A549 (cell line): ENCODE data around the gene HMHB1. TPM values are rescaled to one million over a fixed set of nuclear protein-coding genes. Genes with fewer than 3 reads are reported as not detected.

Source experiments
- ATAC-seq, 2 experiments: fragments of 200-7000 bp in 1 of 2; fragments of >200 bp in 1 of 2; cut with Nextera tagmentation in 1 of 2; cut with Tn5 transposase in 1 of 2; 3 replicates each; pipeline versions ENCODE4 v1.8.0 to v1.9.1; 2018 to 2020; ENCODE audit warnings: mild to moderate bottlenecking in 1 of 2, moderate library complexity in 1 of 2
- CTCF ChIA-PET: fragments of 300-600 bp; sonication (Branson Sonifier 250); formaldehyde crosslinking; extraction: SDS; loops from one replicate; lab custom pipeline; 2021; ENCODE audit warnings: antibody characterized with exemption, inconsistent platforms; lab: Yijun Ruan, JAX
- POLR2A ChIA-PET: fragments of 350-600 bp; formaldehyde crosslinking; extraction: SDS; loops from one replicate; lab custom pipeline; 2021; ENCODE audit warnings: antibody characterized with exemption, inconsistent platforms; lab: Yijun Ruan, JAX
- DNase-seq, 2 experiments: peaks; one replicate each; pipeline versions ENCODE4 v3.0.0 to v3.0.0-alpha.2; 2011 to 2016; ENCODE audit warnings: low read depth in 1 of 2, low spot score in 1 of 2
- FAIRE-seq: peaks from 2 replicates; lab custom pipeline; 2011; peaks lifted over from hg19 to GRCh38; lab: Jason Lieb, UNC
- H3K27ac ChIP-seq, 2 experiments: fragments of >200 bp; sonication (Bioruptor Twin); formaldehyde crosslinking; 3 replicates each; pipeline ENCODE4 v1.5.1; 2016 to 2017
- H3K4me1 ChIP-seq: fragments of >200 bp; sonication (Bioruptor Twin); formaldehyde crosslinking; 3 replicates; pipeline ENCODE4 v1.6.1; 2016
- H3K4me2 ChIP-seq: fragments of >200 bp; sonication (Bioruptor Twin); formaldehyde crosslinking; 3 replicates; pipeline ENCODE4 v1.6.1; 2016
- H3K4me3 ChIP-seq: fragments of >200 bp; sonication (Bioruptor Twin); formaldehyde crosslinking; 3 replicates; pipeline ENCODE4 v1.5.1; 2016
- H3K9me3 ChIP-seq: fragments of >200 bp; sonication (Bioruptor Twin); formaldehyde crosslinking; 3 replicates; pipeline ENCODE4 v1.6.1; 2016
- CTCF ChIP-seq: fragments of >200 bp; sonication (Bioruptor Twin); formaldehyde crosslinking; IDR thresholded peaks from 3 replicates; pipeline ENCODE4 v1.5.1; 2016
- ELK1 ChIP-seq: fragments of 150-350 bp; IDR thresholded peaks from 2 replicates; pipeline ENCODE4 v1.6.1; 2014; ENCODE audit warnings: low read depth, mild to moderate bottlenecking, low read length
- FOSB ChIP-seq: fragments of 250-450 bp; sonication (Bioruptor Pico); IDR thresholded peaks from 2 replicates; pipeline ENCODE4 v1.5.0; 2020; ENCODE audit warnings: mild to moderate bottlenecking, moderate library complexity
- FOSL2 ChIP-seq, 2 experiments: fragments of 450-650 bp in 1 of 2; fragments of >200 bp in 1 of 2; sonication (Bioruptor Twin) in 1 of 2; formaldehyde crosslinking; IDR thresholded peaks; 2 replicates each; pipeline versions ENCODE4 v1.5.0 to v1.6.1; 2016 to 2020; ENCODE audit warnings: mild to moderate bottlenecking in 1 of 2, moderate library complexity in 1 of 2
- HOXB5 ChIP-seq: fragments of 250-450 bp; sonication (Bioruptor Pico); IDR thresholded peaks from 2 replicates; pipeline ENCODE4 v1.5.0; 2020; ENCODE audit warnings: mild to moderate bottlenecking, moderate library complexity
- JUN ChIP-seq, 2 experiments: fragments of >200 bp; sonication (Bioruptor Twin); formaldehyde crosslinking; IDR thresholded peaks; 2 replicates in 1 of 2; 3 replicates in 1 of 2; pipeline ENCODE4 v1.6.1; 2016 to 2017
- MYC ChIP-seq: IDR thresholded peaks from 2 replicates; pipeline ENCODE4 v1.6.1; 2012; ENCODE audit warnings: mild to moderate bottlenecking, inconsistent platforms, low read length, improper control_type of control experiment, borderline replicate concordance
- NPAS2 ChIP-seq: fragments of 250-450 bp; sonication (Bioruptor Pico); IDR thresholded peaks from 2 replicates; pipeline ENCODE4 v1.8.0; 2022; ENCODE audit warnings: mild to moderate bottlenecking, moderate library complexity, borderline replicate concordance
- RAD21 ChIP-seq, 2 experiments: fragments of >200 bp in 1 of 2; sonication (Bioruptor Twin) in 1 of 2; formaldehyde crosslinking in 1 of 2; IDR thresholded peaks in 1 of 2; conservative IDR thresholded peaks in 1 of 2; 2 replicates in 1 of 2; 3 replicates in 1 of 2; pipeline ENCODE4 v1.6.1; 2012 to 2018; ENCODE audit warnings: inconsistent platforms in 1 of 2
- RCOR1 ChIP-seq: fragments of 150-350 bp; IDR thresholded peaks from 2 replicates; pipeline ENCODE4 v1.6.1; 2014; ENCODE audit warnings: antibody characterized with exemption, low read length, low read depth
- RNF2 ChIP-seq: fragments of 200-600 bp; sonication (generic); IDR thresholded peaks from 2 replicates; pipeline ENCODE4 v1.6.1; 2016; ENCODE audit warnings: low read depth, mild to moderate bottlenecking, antibody characterized with exemption, moderate library complexity, borderline replicate concordance
- SMC3 ChIP-seq: fragments of >200 bp; sonication (Bioruptor Twin); formaldehyde crosslinking; IDR thresholded peaks from 3 replicates; pipeline ENCODE4 v1.6.1; 2018; ENCODE audit warnings: inconsistent platforms
- SREBF2 ChIP-seq: fragments of 450-650 bp; IDR thresholded peaks from 2 replicates; pipeline ENCODE4 v1.6.1; 2014; ENCODE audit warnings: mild to moderate bottlenecking, moderate library complexity
- TFCP2L1 ChIP-seq: fragments of 250-450 bp; sonication (Bioruptor Pico); IDR thresholded peaks from 2 replicates; pipeline ENCODE4 v1.5.0; 2021; ENCODE audit warnings: mild to moderate bottlenecking
- ZC3H11A ChIP-seq: fragments of 450-650 bp; IDR thresholded peaks from 2 replicates; pipeline ENCODE4 v1.6.1; 2014; ENCODE audit warnings: antibody characterized with exemption, mild to moderate bottlenecking
- ZFP36 ChIP-seq: fragments of 450-650 bp; IDR thresholded peaks from 2 replicates; pipeline ENCODE4 v1.6.1; 2014; ENCODE audit warnings: borderline replicate concordance; ENCODE audit not compliant: partially characterized antibody
- WGBS: methylation state at CpG from one replicate; pipeline ENCODE4 v1.1.6; 2017; ENCODE audit errors: missing lambda C conversion rate; 5-methylcytosine and 5-hydroxymethylcytosine counted together
- polyA plus RNA-seq, 4 experiments: library from polyadenylated mRNA; depleted of rRNA in 3 of 4; stranded (reverse); fragments of >200 nt; fragmentation: RNase III in 1 of 4; extraction: RNeasy Plus Mini Kit Qiagen cat#74134 plus additional on column Dnase treatment in 1 of 4; gene quantifications; 2 replicates in 3 of 4; 3 replicates in 1 of 4; pipeline ENCODE4 v1.2.3, GENCODE V29; 2011 to 2017
- TF ChIP-seq, protein P1 (sequence below): IDR thresholded peaks from 2 replicates; pipeline ENCODE4 v1.6.1; 2012
- TF ChIP-seq, protein P2 (sequence below): fragments of 250-450 bp; sonication (Bioruptor Pico); IDR thresholded peaks from 2 replicates; pipeline ENCODE4 v1.5.0; 2020; ENCODE audit warnings: low read depth, mild to moderate bottlenecking, moderate library complexity
- TF ChIP-seq, protein P3 (sequence below): IDR thresholded peaks from 2 replicates; pipeline ENCODE4 v1.6.1; 2012
- TF ChIP-seq, protein P4 (sequence below): fragments of >200 bp; sonication (Bioruptor Twin); formaldehyde crosslinking; IDR thresholded peaks from 3 replicates; pipeline ENCODE4 v1.6.1; 2016

The HMHB1 gene
- polyA plus RNA-seq, 2 of the 4 experiments (the other 2 are of a cell fraction), result not detected

- no peak for TF ChIP-seq RNF2
These were observed 21.4 kb upstream of the HMHB1 start (continued) for GRCh38 chr5:143790457-143791112.

GRCh38 chr5:143791848-143792731, 19.9 kb upstream of the HMHB1 start:
- H3K4me2 ChIP-seq, result no peak overlapping the region
- CTCF ChIA-PET, result interaction anchor here (1.0 kb wide), 1 partner anchor 16 kb away, joined by 3 read pairs; no protein-coding TSS in a partner anchor
- DNase-seq (no peak), FAIRE-seq (no peak), ATAC-seq (no peak)
- WGBS, result 91% methylated on average over 10 of the region's 10 CpGs
- no peak for TF ChIP-seq RCOR1
- no peak for TF ChIP-seq FOSL2 (IDR thresholded peaks at IDR 0.05)
- no peak for TF ChIP-seq FOSL2 (CRISPR knock-in tag; IDR thresholded peaks at IDR 0.05)
- TF ChIP-seq JUN (IDR thresholded peaks at IDR 0.05), result no peak
- no peak for TF ChIP-seq CTCF
- TF ChIP-seq SMC3, result no peak
- TF ChIP-seq ZC3H11A, result no peak
- TF ChIP-seq SREBF2, result no peak
- TF ChIP-seq, protein P1, sequence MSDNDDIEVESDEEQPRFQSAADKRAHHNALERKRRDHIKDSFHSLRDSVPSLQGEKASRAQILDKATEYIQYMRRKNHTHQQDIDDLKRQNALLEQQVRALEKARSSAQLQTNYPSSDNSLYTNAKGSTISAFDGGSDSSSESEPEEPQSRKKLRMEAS, result no peak
- no peak for TF ChIP-seq ELK1
- no peak for TF ChIP-seq NPAS2 (CRISPR knock-in tag)
- TF ChIP-seq FOSB (CRISPR knock-in tag), result no peak
- TF ChIP-seq, protein P2, sequence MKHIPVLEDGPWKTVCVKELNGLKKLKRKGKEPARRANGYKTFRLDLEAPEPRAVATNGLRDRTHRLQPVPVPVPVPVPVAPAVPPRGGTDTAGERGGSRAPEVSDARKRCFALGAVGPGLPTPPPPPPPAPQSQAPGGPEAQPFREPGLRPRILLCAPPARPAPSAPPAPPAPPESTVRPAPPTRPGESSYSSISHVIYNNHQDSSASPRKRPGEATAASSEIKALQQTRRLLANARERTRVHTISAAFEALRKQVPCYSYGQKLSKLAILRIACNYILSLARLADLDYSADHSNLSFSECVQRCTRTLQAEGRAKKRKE, result no peak
- TF ChIP-seq, protein P3, sequence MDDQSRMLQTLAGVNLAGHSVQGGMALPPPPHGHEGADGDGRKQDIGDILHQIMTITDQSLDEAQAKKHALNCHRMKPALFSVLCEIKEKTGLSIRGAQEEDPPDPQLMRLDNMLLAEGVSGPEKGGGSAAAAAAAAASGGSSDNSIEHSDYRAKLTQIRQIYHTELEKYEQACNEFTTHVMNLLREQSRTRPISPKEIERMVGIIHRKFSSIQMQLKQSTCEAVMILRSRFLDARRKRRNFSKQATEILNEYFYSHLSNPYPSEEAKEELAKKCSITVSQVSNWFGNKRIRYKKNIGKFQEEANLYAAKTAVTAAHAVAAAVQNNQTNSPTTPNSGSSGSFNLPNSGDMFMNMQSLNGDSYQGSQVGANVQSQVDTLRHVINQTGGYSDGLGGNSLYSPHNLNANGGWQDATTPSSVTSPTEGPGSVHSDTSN, result no peak
- no peak for TF ChIP-seq HOXB5 (CRISPR knock-in tag)
- no peak for TF ChIP-seq TFCP2L1 (CRISPR knock-in tag)
- no peak for TF ChIP-seq MYC
- TF ChIP-seq RAD21 (conservative IDR thresholded peaks at IDR 0.05 in 1 of 2, IDR thresholded peaks at IDR 0.05 in 1 of 2), result no peak
- TF ChIP-seq, protein P4, sequence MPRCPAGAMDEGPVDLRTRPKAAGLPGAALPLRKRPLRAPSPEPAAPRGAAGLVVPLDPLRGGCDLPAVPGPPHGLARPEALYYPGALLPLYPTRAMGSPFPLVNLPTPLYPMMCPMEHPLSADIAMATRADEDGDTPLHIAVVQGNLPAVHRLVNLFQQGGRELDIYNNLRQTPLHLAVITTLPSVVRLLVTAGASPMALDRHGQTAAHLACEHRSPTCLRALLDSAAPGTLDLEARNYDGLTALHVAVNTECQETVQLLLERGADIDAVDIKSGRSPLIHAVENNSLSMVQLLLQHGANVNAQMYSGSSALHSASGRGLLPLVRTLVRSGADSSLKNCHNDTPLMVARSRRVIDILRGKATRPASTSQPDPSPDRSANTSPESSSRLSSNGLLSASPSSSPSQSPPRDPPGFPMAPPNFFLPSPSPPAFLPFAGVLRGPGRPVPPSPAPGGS, result no peak
- TF ChIP-seq ZFP36, result no peak
- no peak for TF ChIP-seq RNF2
- no peak overlapping the region for H3K4me3 ChIP-seq
- H3K9me3 ChIP-seq, result no peaks in the 10 kb centered on the region
- POLR2A ChIA-PET, result no interaction called here
- H3K27ac ChIP-seq, result no peak overlapping the region
- H3K4me1 ChIP-seq, result no peaks in the 10 kb centered on the region
